ENCODE results near the gene JAZF1.

The JAZF1 gene

GRCh38 chr7:28069807-28070206 is 110.8 kb downstream of the JAZF1 start:
- DNase-seq: no peak

- no peak for DNase-seq
Observed at GRCh38 chr7:28069388-28069787, 111.2 kb downstream of the JAZF1 start.

GRCh38 chr7:28068811-28069216 is 111.8 kb downstream of the JAZF1 start:
- no peak for DNase-seq

- no peak for DNase-seq
Observed at GRCh38 chr7:28067171-28067570, 113.4 kb downstream of the JAZF1 start.

- no peak for DNase-seq
Observed at GRCh38 chr7:28065721-28066285, 114.8 kb downstream of the JAZF1 start.

GRCh38 chr7:28065308-28065707 is 115.3 kb downstream of the JAZF1 start:
- DNase-seq: no peak

GRCh38 chr7:28064437-28064836 is 116.2 kb downstream of the JAZF1 start:
- no peak for DNase-seq

GRCh38 chr7:28062197-28062991 is 118.2 kb downstream of the JAZF1 start:
- peak in 1 of 2 experiments; percentile 43 for DNase-seq

- no peak for DNase-seq
Observed at GRCh38 chr7:28061824-28062196, 118.8 kb downstream of the JAZF1 start.

- DNase-seq: no peak
Observed at GRCh38 chr7:28060371-28060950, 120.1 kb downstream of the JAZF1 start.

GRCh38 chr7:28055161-28055544 is 125.4 kb downstream of the JAZF1 start:
- DNase-seq: no peak

- no peak for DNase-seq
Observed at GRCh38 chr7:28054531-28055160, 125.9 kb downstream of the JAZF1 start.

GRCh38 chr7:28052933-28053332 is 127.7 kb downstream of the JAZF1 start:
- no peak for DNase-seq

GRCh38 chr7:28048694-28049093 is 131.9 kb downstream of the JAZF1 start:
- no peak for DNase-seq

GRCh38 chr7:28046035-28046434 is 134.6 kb downstream of the JAZF1 start:
- no peak for DNase-seq

- no peak for DNase-seq
Observed at GRCh38 chr7:28045592-28045991, 135.0 kb downstream of the JAZF1 start.

GRCh38 chr7:28044825-28045224 is 135.8 kb downstream of the JAZF1 start:
- no peak for DNase-seq

- no peak for DNase-seq
Observed at GRCh38 chr7:28042721-28043120, 137.9 kb downstream of the JAZF1 start.

- no peak for DNase-seq
Observed at GRCh38 chr7:28041508-28042314, 138.9 kb downstream of the JAZF1 start.

GRCh38 chr7:28038175-28038797 is 142.3 kb downstream of the JAZF1 start:
- no peak for DNase-seq

- DNase-seq: peak in 1 of 2 experiments; percentile 13
Observed at GRCh38 chr7:28037220-28038010, 143.2 kb downstream of the JAZF1 start.

- DNase-seq: no peak
Observed at GRCh38 chr7:28036696-28037095, 143.9 kb downstream of the JAZF1 start.
